ENCODE data around the gene FURIN.
A peak's percentile ranks its signal among the peaks of the same experiment; 100 is the strongest.
"Not testable (repeated sequence)": the region's sequence is repeated elsewhere in the genome, so short reads cannot be mapped to it uniquely, and the experiment has no call there.

FURIN gene

DNA sequence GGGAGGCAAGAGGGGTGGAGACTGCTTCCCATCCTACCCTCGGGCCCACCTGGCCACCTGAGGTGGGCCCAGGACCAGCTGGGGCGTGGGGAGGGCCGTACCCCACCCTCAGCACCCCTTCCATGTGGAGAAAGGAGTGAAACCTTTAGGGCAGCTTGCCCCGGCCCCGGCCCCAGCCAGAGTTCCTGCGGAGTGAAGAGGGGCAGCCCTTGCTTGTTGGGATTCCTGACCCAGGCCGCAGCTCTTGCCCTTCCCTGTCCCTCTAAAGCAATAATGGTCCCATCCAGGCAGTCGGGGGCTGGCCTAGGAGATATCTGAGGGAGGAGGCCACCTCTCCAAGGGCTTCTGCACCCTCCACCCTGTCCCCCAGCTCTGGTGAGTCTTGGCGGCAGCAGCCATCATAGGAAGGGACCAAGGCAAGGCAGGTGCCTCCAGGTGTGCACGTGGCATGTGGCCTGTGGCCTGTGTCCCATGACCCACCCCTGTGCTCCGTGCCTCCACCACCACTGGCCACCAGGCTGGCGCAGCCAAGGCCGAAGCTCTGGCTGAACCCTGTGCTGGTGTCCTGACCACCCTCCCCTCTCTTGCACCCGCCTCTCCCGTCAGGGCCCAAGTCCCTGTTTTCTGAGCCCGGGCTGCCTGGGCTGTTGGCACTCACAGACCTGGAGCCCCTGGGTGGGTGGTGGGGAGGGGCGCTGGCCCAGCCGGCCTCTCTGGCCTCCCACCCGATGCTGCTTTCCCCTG is 13.8 kb downstream of the FURIN start:
- no peak for DNase-seq (ENCODE audit: low read depth in 2 of 3, low spot score in 1 of 3)

DNA sequence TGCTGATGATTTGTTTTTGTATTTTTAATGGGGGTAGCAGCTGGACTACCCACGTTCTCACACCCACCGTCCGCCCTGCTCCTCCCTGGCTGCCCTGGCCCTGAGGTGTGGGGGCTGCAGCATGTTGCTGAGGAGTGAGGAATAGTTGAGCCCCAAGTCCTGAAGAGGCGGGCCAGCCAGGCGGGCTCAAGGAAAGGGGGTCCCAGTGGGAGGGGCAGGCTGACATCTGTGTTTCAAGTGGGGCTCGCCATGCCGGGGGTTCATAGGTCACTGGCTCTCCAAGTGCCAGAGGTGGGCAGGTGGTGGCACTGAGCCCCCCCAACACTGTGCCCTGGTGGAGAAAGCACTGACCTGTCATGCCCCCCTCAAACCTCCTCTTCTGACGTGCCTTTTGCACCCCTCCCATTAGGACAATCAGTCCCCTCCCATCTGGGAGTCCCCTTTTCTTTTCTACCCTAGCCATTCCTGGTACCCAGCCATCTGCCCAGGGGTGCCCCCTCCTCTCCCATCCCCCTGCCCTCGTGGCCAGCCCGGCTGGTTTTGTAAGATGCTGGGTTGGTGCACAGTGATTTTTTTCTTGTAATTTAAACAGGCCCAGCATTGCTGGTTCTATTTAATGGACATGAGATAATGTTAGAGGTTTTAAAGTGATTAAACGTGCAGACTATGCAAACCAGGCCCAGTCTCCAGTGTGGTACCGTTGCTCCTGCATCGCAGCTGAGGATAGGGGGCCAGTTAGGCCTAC is 14.6 kb downstream of the FURIN start:
- no peak for DNase-seq (ENCODE audit: low read depth in 2 of 3, low spot score in 1 of 3)

DNA sequence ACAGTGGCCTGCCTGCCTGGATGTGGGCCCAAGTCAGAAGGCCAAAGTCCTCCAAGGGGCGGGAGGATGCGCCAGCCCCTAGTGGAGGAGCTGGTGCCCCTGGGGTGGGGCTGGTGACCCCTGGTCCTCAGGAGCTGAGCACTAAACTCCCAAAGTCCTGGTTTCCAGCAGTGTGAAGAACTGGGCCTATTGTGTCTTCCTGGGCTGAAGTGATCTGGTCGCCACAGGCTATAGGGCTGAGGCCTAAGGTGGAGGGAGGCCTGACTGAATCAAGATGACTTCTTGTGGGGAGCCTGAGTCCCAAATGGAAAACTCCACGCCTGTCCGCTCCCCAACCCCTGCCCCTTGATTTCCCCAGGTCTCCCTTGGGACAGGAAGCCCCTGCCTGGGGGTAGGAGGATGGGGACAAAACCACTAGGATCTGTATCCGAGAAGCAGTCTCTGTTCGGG is 15.2 kb downstream of the FURIN start:
- no peak for DNase-seq (ENCODE audit: low read depth in 2 of 3, low spot score in 1 of 3)

DNA sequence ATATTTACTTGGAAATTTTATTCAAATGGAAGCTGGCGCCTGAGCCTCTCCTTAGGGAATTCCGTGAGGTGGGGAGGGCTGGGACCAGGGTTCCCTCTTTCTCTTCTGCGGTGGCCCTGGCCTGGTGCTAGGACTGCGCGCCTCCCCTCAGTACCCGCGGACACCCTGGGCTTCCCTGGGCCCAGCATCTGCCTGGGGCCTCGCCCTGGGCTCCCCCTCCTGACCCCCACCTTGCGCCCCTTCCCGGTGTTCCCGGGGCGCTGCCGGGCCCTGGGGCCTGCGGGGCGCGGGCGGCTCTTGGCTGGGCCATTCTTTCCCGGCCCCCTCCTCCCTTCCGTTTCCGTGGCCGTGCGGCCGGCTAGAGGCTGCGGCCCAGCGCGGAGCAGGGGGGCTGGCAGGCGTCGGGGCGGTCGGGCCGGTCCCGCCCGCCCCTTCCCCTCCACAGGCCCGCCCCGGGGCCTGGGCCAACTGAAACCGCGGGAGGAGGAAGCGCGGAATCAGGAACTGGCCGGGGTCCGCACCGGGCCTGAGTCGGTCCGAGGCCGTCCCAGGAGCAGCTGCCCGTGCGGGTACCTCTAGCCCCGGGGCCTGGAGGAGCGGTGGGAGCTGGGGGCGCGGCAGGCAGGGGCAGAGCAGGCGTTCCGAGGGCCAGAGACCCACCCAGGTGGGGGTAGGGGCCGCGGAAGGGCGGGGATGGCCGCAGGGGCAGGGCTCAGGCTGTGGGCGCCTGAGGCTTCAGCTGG is 15.8 kb downstream of the FURIN start, which contains the start of gene FES:
TSS of gene FES (plus strand) at position 529 of the 743 bp plus-strand sequence. CDS start 542 bp downstream, outside the sequence.
- DNase-seq (ENCODE audit: low read depth in 2 of 3, low spot score in 1 of 3), result no peak

DNA sequence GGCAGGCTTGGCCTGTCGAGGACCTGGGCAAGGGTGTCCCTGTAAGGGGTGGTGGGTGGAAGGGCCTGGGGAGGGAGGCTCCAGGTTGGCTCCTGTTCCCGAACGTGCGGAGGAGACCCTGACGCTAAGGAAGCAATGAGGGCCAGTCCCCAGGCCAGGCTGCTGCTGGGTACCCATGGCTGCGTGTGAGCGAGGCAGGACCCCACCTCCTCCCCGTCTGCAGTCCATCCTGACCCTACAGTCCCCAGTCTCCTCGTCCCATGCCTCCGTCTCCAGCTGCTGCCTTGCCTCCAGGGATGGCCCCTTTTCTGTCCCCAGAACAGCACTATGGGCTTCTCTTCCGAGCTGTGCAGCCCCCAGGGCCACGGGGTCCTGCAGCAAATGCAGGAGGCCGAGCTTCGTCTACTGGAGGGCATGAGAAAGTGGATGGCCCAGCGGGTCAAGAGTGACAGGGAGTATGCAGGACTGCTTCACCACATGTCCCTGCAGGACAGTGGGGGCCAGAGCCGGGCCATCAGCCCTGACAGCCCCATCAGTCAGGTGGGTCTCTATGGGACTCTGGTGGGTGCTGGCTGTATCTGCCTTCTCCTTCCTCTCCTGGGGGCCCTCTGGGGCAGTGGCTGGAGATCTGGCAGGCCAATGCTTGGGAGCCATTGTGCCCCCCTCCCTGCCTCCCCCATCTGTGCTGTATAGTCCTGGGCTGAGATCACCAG is 16.5 kb downstream of the FURIN start:
- DNase-seq (ENCODE audit: low read depth in 2 of 3, low spot score in 1 of 3), result no peak

DNA sequence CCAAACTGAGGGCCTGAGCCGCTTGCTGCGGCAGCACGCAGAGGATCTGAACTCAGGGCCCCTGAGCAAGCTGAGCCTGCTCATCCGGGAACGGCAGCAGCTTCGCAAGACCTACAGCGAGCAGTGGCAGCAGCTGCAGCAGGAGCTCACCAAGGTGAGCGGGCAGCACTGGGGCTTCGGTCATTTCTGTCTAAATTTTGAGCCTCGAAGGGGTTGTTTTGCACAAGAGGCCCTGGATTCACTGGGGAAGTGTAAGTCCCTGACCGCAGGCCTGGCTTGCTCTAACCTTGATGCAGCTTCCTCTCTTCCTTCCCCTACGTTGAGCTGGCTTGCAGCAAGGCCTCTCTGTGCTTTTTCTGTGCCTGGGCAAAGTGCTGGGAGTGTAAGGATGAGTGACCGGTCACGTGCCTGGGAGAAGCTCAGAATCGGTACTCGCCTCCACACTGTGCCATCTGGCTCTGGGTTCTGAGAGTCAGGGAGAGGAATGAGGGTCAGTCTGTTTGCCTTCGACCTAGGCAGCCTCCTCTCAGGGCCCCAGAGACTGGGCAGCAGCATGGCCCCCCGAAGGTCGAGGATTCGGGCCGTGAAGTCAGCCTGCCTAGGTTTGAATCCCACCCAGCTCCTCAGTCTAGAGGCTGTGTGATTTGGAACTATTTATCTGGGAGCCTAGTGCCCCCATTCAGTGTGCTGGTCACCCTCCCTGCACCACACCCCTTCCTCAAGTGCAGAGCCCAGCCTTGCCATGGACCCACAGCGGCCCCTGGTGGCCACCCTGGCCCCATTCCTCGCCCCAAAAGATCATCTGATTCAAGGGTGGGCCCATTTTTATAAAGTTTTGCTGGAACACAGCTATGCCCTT is 17.3 kb downstream of the FURIN start:
- peak; percentile 58 to 79 (median 75) for DNase-seq (ENCODE audit: low read depth in 2 of 3, low spot score in 1 of 3)

DNA sequence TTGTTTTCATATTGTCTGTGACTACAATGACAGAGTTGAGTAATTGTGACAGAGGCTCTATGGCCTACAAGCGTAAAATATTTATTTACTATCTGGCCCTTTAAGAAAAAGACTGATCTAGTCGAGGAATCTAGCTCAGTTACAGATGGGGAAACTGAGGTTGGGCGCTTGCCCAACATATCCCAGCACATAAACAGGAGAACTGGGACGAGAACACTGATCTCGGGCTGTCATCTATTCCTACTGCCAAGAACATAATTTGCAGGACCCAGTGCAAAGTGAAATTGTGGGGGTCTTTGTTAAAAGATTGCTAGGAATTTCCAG is 17.9 kb downstream of the FURIN start:
- no peak for DNase-seq (ENCODE audit: low read depth in 2 of 3, low spot score in 1 of 3)

DNA sequence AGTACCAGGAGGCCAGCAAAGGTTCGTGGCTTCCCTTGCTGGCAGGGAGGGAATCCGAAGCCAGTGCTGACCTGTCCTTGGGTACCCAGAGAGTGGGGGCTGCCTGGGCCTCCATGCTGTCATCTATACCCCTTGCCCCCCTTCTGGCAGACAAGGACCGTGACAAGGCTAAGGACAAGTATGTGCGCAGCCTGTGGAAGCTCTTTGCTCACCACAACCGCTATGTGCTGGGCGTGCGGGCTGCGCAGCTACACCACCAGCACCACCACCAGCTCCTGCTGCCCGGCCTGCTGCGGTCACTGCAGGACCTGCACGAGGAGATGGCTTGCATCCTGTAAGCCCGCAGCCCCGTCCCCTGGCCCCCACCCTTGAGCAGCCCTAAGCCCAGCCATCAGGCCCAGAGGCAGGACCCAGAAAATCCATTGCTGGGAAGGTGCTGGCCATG is 18.7 kb downstream of the FURIN start:
- DNase-seq (ENCODE audit: low read depth in 2 of 3, low spot score in 1 of 3), result no peak

DNA sequence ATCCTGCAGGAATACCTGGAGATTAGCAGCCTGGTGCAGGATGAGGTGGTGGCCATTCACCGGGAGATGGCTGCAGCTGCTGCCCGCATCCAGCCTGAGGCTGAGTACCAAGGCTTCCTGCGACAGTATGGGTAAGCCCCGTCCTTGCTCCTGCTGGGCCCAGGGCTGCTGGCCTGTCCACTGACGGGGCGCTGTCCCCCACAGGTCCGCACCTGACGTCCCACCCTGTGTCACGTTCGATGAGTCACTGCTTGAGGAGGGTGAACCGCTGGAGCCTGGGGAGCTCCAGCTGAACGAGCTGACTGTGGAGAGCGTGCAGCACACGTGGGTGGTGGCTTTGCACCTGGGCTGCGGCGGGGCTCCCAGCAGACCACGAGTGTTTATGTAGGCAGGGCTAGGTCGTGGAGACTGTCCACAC is 20.9 kb downstream of the FURIN start:
- DNase-seq (ENCODE audit: low read depth in 2 of 3, low spot score in 1 of 3), result no peak

DNA sequence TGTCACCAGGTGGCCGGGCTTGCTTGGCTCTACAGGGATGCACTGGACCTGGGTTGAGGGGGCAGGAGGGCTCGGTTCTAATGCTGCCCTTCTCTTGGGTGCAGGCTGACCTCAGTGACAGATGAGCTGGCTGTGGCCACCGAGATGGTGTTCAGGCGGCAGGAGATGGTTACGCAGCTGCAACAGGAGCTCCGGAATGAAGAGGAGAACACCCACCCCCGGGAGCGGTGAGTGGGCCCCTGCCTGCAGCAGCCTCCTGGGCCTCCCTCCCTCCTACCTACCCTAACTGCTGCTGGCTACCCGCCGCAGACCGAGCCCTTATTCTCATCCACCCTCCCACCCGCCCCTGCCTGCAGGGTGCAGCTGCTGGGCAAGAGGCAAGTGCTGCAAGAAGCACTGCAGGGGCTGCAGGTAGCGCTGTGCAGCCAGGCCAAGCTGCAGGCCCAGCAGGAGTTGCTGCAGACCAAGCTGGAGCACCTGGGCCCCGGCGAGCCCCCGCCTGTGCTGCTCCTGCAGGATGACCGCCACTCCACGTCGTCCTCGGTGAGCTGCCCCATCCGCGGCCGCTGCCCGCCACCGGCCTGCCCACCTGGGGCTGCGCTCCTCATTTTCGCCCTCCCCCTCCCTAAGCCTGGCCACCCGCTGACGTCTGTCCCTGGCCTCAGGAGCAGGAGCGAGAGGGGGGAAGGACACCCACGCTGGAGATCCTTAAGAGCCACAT is 21.5 kb downstream of the FURIN start:
- DNase-seq (ENCODE audit: low read depth in 2 of 3, low spot score in 1 of 3), result no peak

DNA sequence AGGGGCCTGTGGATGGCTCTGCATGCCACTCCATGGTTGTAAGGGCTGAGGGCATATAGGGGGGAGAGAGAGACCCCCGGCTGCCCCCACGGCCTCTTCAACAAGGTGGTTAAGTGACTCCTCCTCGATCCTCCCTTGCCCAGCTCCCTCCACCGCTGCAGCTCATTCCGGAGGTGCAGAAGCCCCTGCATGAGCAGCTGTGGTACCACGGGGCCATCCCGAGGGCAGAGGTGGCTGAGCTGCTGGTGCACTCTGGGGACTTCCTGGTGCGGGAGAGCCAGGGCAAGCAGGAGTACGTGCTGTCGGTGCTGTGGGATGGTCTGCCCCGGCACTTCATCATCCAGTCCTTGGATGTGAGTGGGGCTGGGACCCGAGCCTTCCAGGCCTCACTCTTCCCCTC is 22.5 kb downstream of the FURIN start:
- DNase-seq (ENCODE audit: low read depth in 2 of 3, low spot score in 1 of 3), result no peak

DNA sequence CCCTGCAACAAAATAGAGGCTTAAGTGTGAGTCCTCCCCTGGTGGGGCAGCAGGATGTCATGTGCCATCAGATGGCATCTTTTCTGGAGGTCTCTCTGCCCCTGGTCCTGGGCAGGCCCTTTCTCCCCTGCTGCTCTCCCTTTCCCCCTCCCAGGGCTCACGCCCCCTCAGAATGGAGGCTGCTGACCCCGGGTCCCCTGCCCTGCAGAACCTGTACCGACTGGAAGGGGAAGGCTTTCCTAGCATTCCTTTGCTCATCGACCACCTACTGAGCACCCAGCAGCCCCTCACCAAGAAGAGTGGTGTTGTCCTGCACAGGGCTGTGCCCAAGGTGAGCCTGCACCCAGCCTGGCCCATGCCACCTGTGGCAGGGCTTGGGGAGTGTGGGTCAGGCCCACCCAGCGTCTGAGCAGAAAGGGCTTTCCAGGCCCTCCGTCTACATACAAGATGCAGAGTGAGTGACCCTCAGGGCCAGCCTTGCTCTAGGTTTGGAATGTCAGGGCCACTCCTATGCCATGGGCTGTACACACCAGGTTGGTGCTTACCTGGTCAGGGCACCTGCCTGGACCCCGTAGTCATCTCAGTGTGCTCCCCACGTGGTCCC is 23.1 kb downstream of the FURIN start:
- DNase-seq (ENCODE audit: low read depth in 2 of 3, low spot score in 1 of 3), result no peak

DNA sequence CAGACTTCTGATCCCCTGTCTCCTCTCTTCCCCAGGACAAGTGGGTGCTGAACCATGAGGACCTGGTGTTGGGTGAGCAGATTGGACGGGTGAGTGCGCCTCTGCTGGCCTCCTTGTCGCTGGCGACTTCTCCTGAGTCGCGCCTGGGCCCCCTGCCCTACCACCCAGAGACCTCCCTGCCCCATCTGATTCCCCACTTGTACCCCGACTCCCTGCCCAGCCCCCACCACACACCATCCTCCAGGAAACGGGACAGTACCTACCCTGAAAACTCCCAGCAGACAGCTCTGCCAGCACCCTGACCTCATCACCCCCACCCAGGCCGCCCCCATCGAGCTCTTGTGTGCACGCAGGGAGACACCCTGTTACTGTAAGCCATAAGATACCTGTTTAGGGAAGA is 23.6 kb downstream of the FURIN start:
- no peak for DNase-seq (ENCODE audit: low read depth in 2 of 3, low spot score in 1 of 3)

DNA sequence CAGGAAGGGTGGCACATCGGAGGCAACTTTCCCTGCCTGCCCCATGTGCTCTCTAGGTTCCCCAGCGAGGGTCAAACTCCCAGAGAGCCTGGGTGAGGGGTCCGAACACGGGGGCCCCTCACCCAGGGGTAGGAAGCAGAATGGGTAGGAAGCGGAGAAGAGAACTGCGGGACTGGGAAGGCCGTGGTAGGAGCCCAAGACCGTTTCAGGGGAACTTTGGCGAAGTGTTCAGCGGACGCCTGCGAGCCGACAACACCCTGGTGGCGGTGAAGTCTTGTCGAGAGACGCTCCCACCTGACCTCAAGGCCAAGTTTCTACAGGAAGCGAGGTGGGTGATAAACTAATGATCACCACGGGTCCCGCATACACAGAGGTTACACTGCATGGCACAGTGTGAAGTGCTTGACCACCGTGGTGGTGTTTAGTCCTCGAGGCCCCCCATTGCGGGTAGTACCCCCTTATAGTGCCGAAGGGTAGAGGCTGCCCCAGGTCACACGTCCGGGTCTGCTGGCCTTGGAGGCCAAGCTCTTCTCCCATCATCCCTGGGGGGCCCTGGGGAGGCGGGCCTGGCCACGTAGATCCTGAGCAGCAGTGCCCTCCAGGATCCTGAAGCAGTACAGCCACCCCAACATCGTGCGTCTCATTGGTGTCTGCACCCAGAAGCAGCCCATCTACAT is 24.2 kb downstream of the FURIN start:
- no peak for DNase-seq (ENCODE audit: low read depth in 2 of 3, low spot score in 1 of 3)

DNA sequence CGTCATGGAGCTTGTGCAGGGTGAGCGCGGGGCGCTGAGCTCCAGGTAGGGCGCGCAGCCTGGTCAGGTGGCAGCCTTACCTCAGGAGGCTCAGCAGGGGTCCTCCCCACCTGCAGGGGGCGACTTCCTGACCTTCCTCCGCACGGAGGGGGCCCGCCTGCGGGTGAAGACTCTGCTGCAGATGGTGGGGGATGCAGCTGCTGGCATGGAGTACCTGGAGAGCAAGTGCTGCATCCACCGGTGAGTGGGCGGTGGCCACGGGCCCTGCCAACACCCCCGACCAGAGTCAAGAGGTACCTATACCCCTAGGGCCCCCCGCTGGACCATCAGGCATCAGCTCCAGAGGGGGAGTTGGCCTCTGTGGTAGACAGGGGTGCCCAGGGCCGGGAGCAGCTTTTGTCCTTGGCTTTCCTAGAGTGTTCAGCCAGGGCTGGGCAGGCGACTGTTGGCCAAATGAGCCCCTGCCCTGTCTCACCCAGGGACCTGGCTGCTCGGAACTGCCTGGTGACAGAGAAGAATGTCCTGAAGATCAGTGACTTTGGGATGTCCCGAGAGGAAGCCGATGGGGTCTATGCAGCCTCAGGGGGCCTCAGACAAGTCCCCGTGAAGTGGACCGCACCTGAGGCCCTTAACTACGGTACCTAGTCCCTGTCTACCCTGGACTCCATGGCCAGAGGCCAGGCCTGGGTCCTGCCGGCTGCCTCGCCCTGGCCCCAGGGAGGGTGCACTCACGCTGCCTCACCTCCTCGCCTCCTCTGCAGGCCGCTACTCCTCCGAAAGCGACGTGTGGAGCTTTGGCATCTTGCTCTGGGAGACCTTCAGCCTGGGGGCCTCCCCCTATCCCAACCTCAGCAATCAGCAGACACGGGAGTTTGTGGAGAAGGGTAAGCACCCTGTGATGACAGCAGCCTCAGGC is 25.0 kb downstream of the FURIN start:
- no peak for DNase-seq (ENCODE audit: low read depth in 2 of 3, low spot score in 1 of 3)

DNA sequence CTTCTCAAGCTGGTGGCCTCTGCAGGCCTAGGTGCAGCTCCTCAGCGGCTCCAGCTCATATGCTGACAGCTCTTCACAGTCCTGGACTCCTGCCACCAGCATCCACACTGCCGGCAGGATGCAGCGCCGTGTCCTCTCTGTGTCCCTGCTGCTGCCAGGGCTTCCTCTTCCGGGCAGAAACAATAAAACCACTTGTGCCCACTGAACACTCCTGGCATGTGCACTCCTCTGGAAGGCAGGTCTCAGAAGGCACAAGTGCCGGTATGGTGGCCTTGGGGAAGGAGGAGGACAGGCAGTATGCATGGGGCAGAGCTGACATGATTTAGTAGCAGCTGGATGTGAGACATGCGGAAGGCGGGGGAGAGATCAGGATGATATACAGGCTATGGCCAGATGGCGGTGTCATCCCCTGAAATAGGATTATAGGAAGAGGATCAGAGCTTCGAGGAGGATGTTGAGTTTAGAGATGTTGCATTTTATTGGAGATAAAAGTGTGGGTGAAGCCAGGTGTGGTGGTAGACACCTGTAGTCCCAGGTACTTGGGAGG is 27.3 kb downstream of the FURIN start:
- DNase-seq (ENCODE audit: low read depth in 2 of 3, low spot score in 1 of 3), result no peak

DNA sequence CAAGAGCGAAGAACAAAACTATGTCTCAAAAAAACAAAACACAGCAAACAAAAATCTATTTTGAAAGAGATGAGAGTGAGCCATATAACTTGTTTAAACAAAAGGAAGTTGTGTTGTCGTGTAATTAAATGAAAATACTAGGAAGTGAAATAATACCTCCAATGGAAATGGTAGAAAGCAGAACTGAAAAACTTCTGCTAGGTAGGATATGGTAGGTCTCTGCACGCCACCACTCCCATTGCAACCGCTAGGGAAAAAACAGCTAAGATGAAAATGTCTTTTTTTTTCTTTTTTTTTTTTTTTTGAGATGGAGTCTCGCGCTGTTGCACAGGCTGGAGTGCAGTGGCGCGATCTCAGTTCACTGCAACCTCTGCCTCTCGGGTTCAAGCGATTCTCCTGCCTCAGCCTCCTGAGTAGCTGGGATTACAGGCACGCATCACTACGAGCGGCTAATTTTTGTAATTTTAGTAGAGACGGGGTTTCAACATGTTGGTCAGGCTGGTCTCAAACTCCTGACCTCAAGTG is 28.8 kb downstream of the FURIN start:
- not testable (repeated sequence) for DNase-seq (ENCODE audit: low read depth in 2 of 3, low spot score in 1 of 3)

Measured in stimulated activated CD4-positive, alpha-beta T cell treated with anti-CD3 and anti-CD28 coated beads, Interleukin-12 subunit alpha, Interleukin-12 subunit beta, amount 100 ng/mL, for 48 hours (primary cell).